Activated naive CD4-positive, alpha-beta T cell treated with anti-CD3 and anti-CD28 coated beads, Interleukin-2, amount 50 U/mL, for 24 hours (primary cell): ENCODE measurements around the gene CATSPERZ.
"Not testable (repeated sequence)": the region's sequence is repeated elsewhere in the genome, so short reads cannot be mapped to it uniquely, and the experiment has no call there.

Source experiments
- H3K27ac Mint-ChIP-seq: one replicate; pipeline ENCODE4 v1.8.0; 2021; ENCODE audit warnings: mild to moderate bottlenecking, mixed read lengths
- H3K27me3 Mint-ChIP-seq: one replicate; pipeline ENCODE4 v1.8.0; 2021; ENCODE audit warnings: mixed read lengths
- H3K36me3 Mint-ChIP-seq: one replicate; pipeline ENCODE4 v1.8.0; 2021; ENCODE audit warnings: mixed read lengths
- H3K4me1 Mint-ChIP-seq: one replicate; pipeline ENCODE4 v1.8.0; 2021; ENCODE audit warnings: mixed read lengths
- H3K4me3 Mint-ChIP-seq: one replicate; pipeline ENCODE4 v1.8.0; 2021; ENCODE audit warnings: mild to moderate bottlenecking, mixed read lengths
- H3K9me3 Mint-ChIP-seq: one replicate; pipeline ENCODE4 v1.8.0; 2021; ENCODE audit warnings: mixed read lengths

Gene CATSPERZ

GRCh38 chr11:64304032-64304315 is 3.8 kb downstream of the CATSPERZ start:
- no peak overlapping the region for H3K27ac Mint-ChIP-seq
- peaks cover 5% of the 10 kb centered on the region for H3K36me3 Mint-ChIP-seq
- peaks cover 10% of the 10 kb centered on the region for H3K27me3 Mint-ChIP-seq
- no peaks in the 10 kb centered on the region for H3K9me3 Mint-ChIP-seq
- H3K4me3 Mint-ChIP-seq = peak overlapping the region; percentile 91
- H3K4me1 Mint-ChIP-seq = peaks cover 31% of the 10 kb centered on the region

- peaks cover 5% of the 10 kb centered on the region for H3K36me3 Mint-ChIP-seq
- peaks cover 10% of the 10 kb centered on the region for H3K27me3 Mint-ChIP-seq
- peak overlapping the region; percentile 94 for H3K27ac Mint-ChIP-seq
- peaks cover 31% of the 10 kb centered on the region for H3K4me1 Mint-ChIP-seq
- no peaks in the 10 kb centered on the region for H3K9me3 Mint-ChIP-seq
- peak overlapping the region; percentile 91 for H3K4me3 Mint-ChIP-seq
These were observed 4.3 kb downstream of the CATSPERZ start for GRCh38 chr11:64304316-64305072.

GRCh38 chr11:64305075-64305690 is 5.0 kb downstream of the CATSPERZ start, which contains the start of gene ESRRA:
Gene ESRRA, plus strand, starts transcription at chr11:64305524. Its CDS starts 1,656 bp downstream, at chr11:64307180.
- peak within 1 kb of the TSS; percentile 94 for H3K27ac Mint-ChIP-seq
- H3K27me3 Mint-ChIP-seq = peaks cover 7% of the 10 kb centered on the region
- peak within 1 kb of the TSS; percentile 98 for H3K4me3 Mint-ChIP-seq
- H3K4me1 Mint-ChIP-seq = peaks cover 27% of the 10 kb centered on the region
- H3K36me3 Mint-ChIP-seq = peaks cover 5% of the 10 kb centered on the region
- no peaks in the 10 kb centered on the region for H3K9me3 Mint-ChIP-seq

- Mint-ChIP-seq H3K4me3 (peak overlapping the region; percentile 98), H3K36me3 (peaks cover 5% of the 10 kb centered on the region), H3K4me1 (peaks cover 24% of the 10 kb centered on the region), H3K9me3 (no peaks in the 10 kb centered on the region), H3K27me3 (peaks cover under 1% of the 10 kb centered on the region), H3K27ac (peak overlapping the region; percentile 94)
These were observed 5.8 kb downstream of the CATSPERZ start for GRCh38 chr11:64305691-64306562.

- peaks cover 5% of the 10 kb centered on the region for H3K36me3 Mint-ChIP-seq
- no peaks in the 10 kb centered on the region for H3K27me3 Mint-ChIP-seq
These were observed 6.4 kb downstream of the CATSPERZ start for GRCh38 chr11:64306563-64306875.

GRCh38 chr11:64306876-64307622 is 6.9 kb downstream of the CATSPERZ start:
- H3K36me3 Mint-ChIP-seq = peaks cover 5% of the 10 kb centered on the region
- peaks cover 24% of the 10 kb centered on the region for H3K4me1 Mint-ChIP-seq
- H3K27me3 Mint-ChIP-seq = no peaks in the 10 kb centered on the region
- peak overlapping the region; percentile 98 for H3K4me3 Mint-ChIP-seq
- no peak overlapping the region for H3K27ac Mint-ChIP-seq
- no peaks in the 10 kb centered on the region for H3K9me3 Mint-ChIP-seq

More at GRCh38 chr11:64306563-64306875, 6.4 kb downstream of the CATSPERZ start:
- no peaks in the 10 kb centered on the region for H3K9me3 Mint-ChIP-seq
- peaks cover 24% of the 10 kb centered on the region for H3K4me1 Mint-ChIP-seq
- H3K27ac Mint-ChIP-seq = peak overlapping the region; percentile 94
- peak overlapping the region; percentile 98 for H3K4me3 Mint-ChIP-seq

- not testable (repeated sequence) for H3K27me3 Mint-ChIP-seq, H3K27ac Mint-ChIP-seq, H3K9me3 Mint-ChIP-seq, H3K36me3 Mint-ChIP-seq
- Mint-ChIP-seq H3K4me3 (peak overlapping the region; percentile 45), H3K4me1 (peaks cover 28% of the 10 kb centered on the region)
These were observed 7.6 kb downstream of the CATSPERZ start for GRCh38 chr11:64307795-64308194.

GRCh38 chr11:64312947-64313346 is 12.8 kb downstream of the CATSPERZ start:
- H3K9me3 Mint-ChIP-seq = no peaks in the 10 kb centered on the region
- peaks cover 9% of the 10 kb centered on the region for H3K36me3 Mint-ChIP-seq

GRCh38 chr11:64313491-64314145 is 13.5 kb downstream of the CATSPERZ start:
- Mint-ChIP-seq H3K27ac (no peak overlapping the region), H3K36me3 (peaks cover 9% of the 10 kb centered on the region)

More at GRCh38 chr11:64312947-64313346, 12.8 kb downstream of the CATSPERZ start:
- no peaks in the 10 kb centered on the region for H3K27me3 Mint-ChIP-seq
- H3K4me3 Mint-ChIP-seq = no peak overlapping the region
- H3K4me1 Mint-ChIP-seq = peaks cover 18% of the 10 kb centered on the region
- H3K27ac Mint-ChIP-seq = peak overlapping the region; percentile 82

GRCh38 chr11:64314146-64314804 is 14.1 kb downstream of the CATSPERZ start:
- H3K27ac Mint-ChIP-seq = no peak overlapping the region
- H3K27me3 Mint-ChIP-seq = no peaks in the 10 kb centered on the region
- H3K9me3 Mint-ChIP-seq = no peaks in the 10 kb centered on the region
- peaks cover 23% of the 10 kb centered on the region for H3K4me1 Mint-ChIP-seq
- peaks cover 9% of the 10 kb centered on the region for H3K36me3 Mint-ChIP-seq
- H3K4me3 Mint-ChIP-seq = no peak overlapping the region

More at GRCh38 chr11:64313491-64314145, 13.5 kb downstream of the CATSPERZ start:
- Mint-ChIP-seq H3K27me3 (no peaks in the 10 kb centered on the region), H3K4me3 (no peak overlapping the region), H3K9me3 (no peaks in the 10 kb centered on the region), H3K4me1 (peaks cover 18% of the 10 kb centered on the region)

GRCh38 chr11:64314805-64315561 is 14.8 kb downstream of the CATSPERZ start:
- peak overlapping the region; percentile 23 for H3K4me3 Mint-ChIP-seq
- peaks cover 28% of the 10 kb centered on the region for H3K4me1 Mint-ChIP-seq
- H3K36me3 Mint-ChIP-seq = peaks cover 9% of the 10 kb centered on the region
- H3K27me3 Mint-ChIP-seq = no peaks in the 10 kb centered on the region
- H3K27ac Mint-ChIP-seq = no peak overlapping the region
- no peaks in the 10 kb centered on the region for H3K9me3 Mint-ChIP-seq

GRCh38 chr11:64315667-64316526 is 15.7 kb downstream of the CATSPERZ start:
- peaks cover 33% of the 10 kb centered on the region for H3K4me1 Mint-ChIP-seq

GRCh38 chr11:64316672-64317324 is 16.6 kb downstream of the CATSPERZ start:
- Mint-ChIP-seq H3K9me3 (no peaks in the 10 kb centered on the region), H3K4me3 (peak overlapping the region; percentile 95), H3K27ac (peak overlapping the region; percentile 99), H3K36me3 (peaks cover 9% of the 10 kb centered on the region), H3K27me3 (no peaks in the 10 kb centered on the region), H3K4me1 (peaks cover 33% of the 10 kb centered on the region)

More at GRCh38 chr11:64315667-64316526, 15.7 kb downstream of the CATSPERZ start:
- peak overlapping the region; percentile 99 for H3K27ac Mint-ChIP-seq
- H3K4me3 Mint-ChIP-seq = peak overlapping the region; percentile 95
- H3K27me3 Mint-ChIP-seq, H3K9me3 Mint-ChIP-seq, H3K36me3 Mint-ChIP-seq: not testable (repeated sequence)
